Upper lobe of left lung (tissue), 4 donors: Measurements from ENCODE around the gene TP73.

ENCODE experiments used
- CTCF ChIP-seq, 6 experiments: fragments of 450-650 bp in 4 of 6; fragments of 200-600 bp in 2 of 6; sonication (generic) in 2 of 6; IDR thresholded peaks; one replicate each; pipeline ENCODE4 v1.5.1; 2016 to 2019; ENCODE audit warnings: antibody characterized with exemption in 6 of 6
- POLR2A ChIP-seq, 4 donors: fragments of 450-650 bp; IDR thresholded peaks; one replicate each; pipeline ENCODE4 v1.5.1; 2016 to 2017; ENCODE audit warnings: antibody characterized with exemption in 4 of 4, mild to moderate bottlenecking in 2 of 4
- POLR2AphosphoS5 ChIP-seq, 2 donors: sonication (generic); formaldehyde crosslinking; IDR thresholded peaks; one replicate each; pipeline ENCODE4 v1.5.1; 2017; ENCODE audit warnings: antibody characterized with exemption in 2 of 2

- TF ChIP-seq CTCF (IDR thresholded peaks at IDR 0.05): no peak
- no peak for TF ChIP-seq POLR2A (IDR thresholded peaks at IDR 0.05)
- no peak for TF ChIP-seq POLR2AphosphoS5 (IDR thresholded peaks at IDR 0.05)
Observed at GRCh38 chr1:3759164-3759563, 106.8 kb downstream of the TP73 start.
